Stimulated activated CD8-positive, alpha-beta memory T cell treated with anti-CD3 and anti-CD28 coated beads, Interleukin-7, amount 100 ng/mL, for 4 hours (primary cell): ENCODE results near the gene KDSR.
"Not testable (repeated sequence)": the region's sequence is repeated elsewhere in the genome, so short reads cannot be mapped to it uniquely, and the experiment has no call there.

Source experiments
- DNase-seq, 2 donors: peaks; one replicate each; pipeline ENCODE4 v3.0.0-alpha.2; 2020; ENCODE audit warnings: low read depth in 2 of 2

Gene KDSR

GRCh38 chr18:63366213-63367052 is 573 bp downstream of the KDSR start:
- DNase-seq, result peak; percentile 59 to 66

- DNase-seq, result no peak
Observed at GRCh38 chr18:63365876-63366212, 1.2 kb downstream of the KDSR start.

GRCh38 chr18:63363951-63364350 is 3.1 kb downstream of the KDSR start:
- DNase-seq, result peak; percentile 15

GRCh38 chr18:63363420-63363819 is 3.6 kb downstream of the KDSR start:
- not testable (repeated sequence) for DNase-seq

- no peak for DNase-seq
Observed at GRCh38 chr18:63356272-63356896, 10.6 kb downstream of the KDSR start.

GRCh38 chr18:63350230-63350629 is 16.8 kb downstream of the KDSR start:
- DNase-seq, result no peak

GRCh38 chr18:63348508-63349136 is 18.4 kb downstream of the KDSR start:
- DNase-seq, result no peak

GRCh38 chr18:63346480-63347183 is 20.4 kb downstream of the KDSR start:
- no peak for DNase-seq

- DNase-seq, result no peak
Observed at GRCh38 chr18:63346031-63346430, 21.0 kb downstream of the KDSR start.

GRCh38 chr18:63344918-63345317 is 22.1 kb downstream of the KDSR start:
- no peak for DNase-seq

- DNase-seq, result no peak
Observed at GRCh38 chr18:63344263-63344662, 22.7 kb downstream of the KDSR start.

GRCh38 chr18:63342206-63342605 is 24.8 kb downstream of the KDSR start:
- no peak for DNase-seq

GRCh38 chr18:63339920-63340484 is 27.0 kb downstream of the KDSR start:
- no peak for DNase-seq

GRCh38 chr18:63336366-63337099 is 30.5 kb downstream of the KDSR start:
- DNase-seq, result no peak

- DNase-seq, result no peak
Observed at GRCh38 chr18:63331105-63331504, 35.9 kb downstream of the KDSR start.

- no peak for DNase-seq
Observed at GRCh38 chr18:63329431-63330145, 37.4 kb downstream of the KDSR start.

GRCh38 chr18:63326011-63326410 is 41.0 kb downstream of the KDSR start:
- DNase-seq, result no peak

- no peak for DNase-seq
Observed at GRCh38 chr18:63325086-63325686, 41.8 kb downstream of the KDSR start.

GRCh38 chr18:63322908-63323634 is 43.9 kb downstream of the KDSR start:
- peak; percentile 38 to 58 for DNase-seq

- no peak for DNase-seq
Observed at GRCh38 chr18:63322206-63322605, 44.8 kb downstream of the KDSR start.
